Brain microvascular endothelial cell (primary cell): ENCODE data around the gene TMEM14C.

Source experiments
- DNase-seq: peaks from one replicate; pipeline ENCODE4 v3.0.0-alpha.2; 2020
- H3K27ac ChIP-seq: fragments of 250-450 bp; sonication (Bioruptor Pico); 2 replicates; pipeline ENCODE4 v1.5.1; 2020; ENCODE audit warnings: mild to moderate bottlenecking, moderate library complexity
- H3K27me3 ChIP-seq: fragments of 250-450 bp; sonication (Bioruptor Pico); replicated peaks from 2 replicates; pipeline ENCODE4 v1.5.1; 2020; ENCODE audit warnings: mild to moderate bottlenecking
- H3K36me3 ChIP-seq: fragments of 250-450 bp; sonication (Bioruptor Pico); replicated peaks from 2 replicates; pipeline ENCODE4 v1.5.1; 2020; ENCODE audit warnings: mild to moderate bottlenecking
- H3K4me3 ChIP-seq: 2 replicates; pipeline ENCODE4 v1.5.1; 2011; ENCODE audit warnings: low read depth, mild to moderate bottlenecking, control low read depth, low read length, moderate library complexity
- in situ Hi-C: cut with HindIII; loops from 2 replicates; pipeline ENCODE4 v1.10.0; 2017; ENCODE audit warnings: low sequenced_read_pairs, low pct_ligation_motif_present
- TF ChIP-seq, protein P1 (sequence below): IDR thresholded peaks from 2 replicates; pipeline ENCODE4 v1.5.1; 2011; ENCODE audit warnings: low read depth, mild to moderate bottlenecking, moderate library complexity, low read length, control low read depth, inconsistent platforms; ENCODE audit errors: missing control alignments

The TMEM14C gene

DNA sequence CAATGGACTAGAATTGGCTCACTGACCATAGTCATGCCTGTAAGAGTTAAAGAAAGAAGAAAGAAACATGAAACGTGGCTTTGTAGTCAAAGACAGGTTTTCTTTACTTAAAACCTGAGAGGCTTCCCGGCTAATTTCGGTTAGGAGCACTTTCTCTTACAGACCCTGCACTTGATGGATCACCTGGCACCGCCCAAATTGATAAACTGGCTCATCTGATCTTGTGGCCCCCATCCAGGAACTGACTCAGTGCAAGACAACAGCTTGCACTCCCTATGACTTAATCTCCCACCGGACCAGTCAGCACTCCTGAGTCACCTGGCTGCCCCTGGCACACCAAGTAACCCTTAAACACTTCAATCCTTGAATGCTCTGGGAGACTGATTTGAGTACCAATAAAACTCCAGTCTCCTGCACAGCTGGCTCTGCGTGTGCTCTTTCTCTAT, 37.0 kb downstream of the TMEM14C start:
- TF ChIP-seq, protein P1, sequence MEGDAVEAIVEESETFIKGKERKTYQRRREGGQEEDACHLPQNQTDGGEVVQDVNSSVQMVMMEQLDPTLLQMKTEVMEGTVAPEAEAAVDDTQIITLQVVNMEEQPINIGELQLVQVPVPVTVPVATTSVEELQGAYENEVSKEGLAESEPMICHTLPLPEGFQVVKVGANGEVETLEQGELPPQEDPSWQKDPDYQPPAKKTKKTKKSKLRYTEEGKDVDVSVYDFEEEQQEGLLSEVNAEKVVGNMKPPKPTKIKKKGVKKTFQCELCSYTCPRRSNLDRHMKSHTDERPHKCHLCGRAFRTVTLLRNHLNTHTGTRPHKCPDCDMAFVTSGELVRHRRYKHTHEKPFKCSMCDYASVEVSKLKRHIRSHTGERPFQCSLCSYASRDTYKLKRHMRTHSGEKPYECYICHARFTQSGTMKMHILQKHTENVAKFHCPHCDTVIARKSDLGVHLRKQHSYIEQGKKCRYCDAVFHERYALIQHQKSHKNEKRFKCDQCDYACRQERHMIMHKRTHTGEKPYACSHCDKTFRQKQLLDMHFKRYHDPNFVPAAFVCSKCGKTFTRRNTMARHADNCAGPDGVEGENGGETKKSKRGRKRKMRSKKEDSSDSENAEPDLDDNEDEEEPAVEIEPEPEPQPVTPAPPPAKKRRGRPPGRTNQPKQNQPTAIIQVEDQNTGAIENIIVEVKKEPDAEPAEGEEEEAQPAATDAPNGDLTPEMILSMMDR, result no peak
- in situ Hi-C loops, result no loop called here
- Histone ChIP-seq H3K27ac (peak overlapping the region; percentile 41), H3K4me3 (no peak overlapping the region), H3K27me3 (no peaks in the 10 kb centered on the region), H3K36me3 (peaks cover 5% of the 10 kb centered on the region)
- peak; percentile 63 for DNase-seq

DNA sequence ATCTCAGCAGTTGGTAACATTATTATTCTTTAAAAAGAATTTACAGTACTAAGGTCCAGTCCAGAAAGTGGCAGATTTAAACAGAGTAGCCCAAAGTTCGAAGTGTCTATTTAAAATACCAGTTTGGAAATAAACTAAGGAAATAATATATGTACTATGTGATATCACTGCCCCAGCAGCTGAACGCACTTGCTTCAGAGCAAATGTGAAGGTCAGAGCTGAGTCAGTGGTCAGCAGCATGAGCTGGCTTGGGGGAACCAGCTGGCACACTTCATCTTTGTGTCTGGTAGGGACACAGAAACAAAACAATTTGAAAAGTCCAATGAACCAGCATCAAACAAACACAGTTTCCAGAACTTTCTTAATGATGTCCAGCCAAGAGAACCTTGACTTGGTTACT, 40.1 kb downstream of the TMEM14C start:
- TF ChIP-seq, protein P1, result no peak
- Histone ChIP-seq H3K27ac (no peak overlapping the region), H3K27me3 (no peaks in the 10 kb centered on the region), H3K4me3 (no peak overlapping the region), H3K36me3 (no peaks in the 10 kb centered on the region)
- in situ Hi-C loops, result no loop called here
- no peak for DNase-seq

DNA sequence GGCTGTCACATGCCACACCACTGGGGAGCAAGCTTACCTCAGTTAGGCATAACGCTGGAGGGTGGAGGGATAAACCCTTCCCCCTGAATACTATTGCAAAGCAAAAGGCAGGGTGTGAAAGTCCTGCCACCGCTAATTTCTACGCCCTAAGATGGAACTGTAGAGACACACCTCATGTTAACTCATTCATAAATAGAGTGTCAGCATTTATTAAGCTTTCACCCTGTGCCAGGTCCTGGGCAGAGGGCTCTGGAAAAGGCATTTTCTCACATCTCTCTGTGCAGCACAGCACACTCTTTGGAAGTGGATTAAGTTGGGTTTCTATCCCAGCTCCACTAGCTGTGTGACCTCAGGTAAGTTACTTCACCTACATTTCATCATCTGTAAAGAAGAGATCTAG, 46.5 kb downstream of the TMEM14C start:
- Histone ChIP-seq H3K27me3 (no peaks in the 10 kb centered on the region), H3K4me3 (no peak overlapping the region), H3K36me3 (no peaks in the 10 kb centered on the region), H3K27ac (no peak overlapping the region)
- DNase-seq, result no peak
- TF ChIP-seq, protein P1, result no peak
- in situ Hi-C loops, result no loop called here

DNA sequence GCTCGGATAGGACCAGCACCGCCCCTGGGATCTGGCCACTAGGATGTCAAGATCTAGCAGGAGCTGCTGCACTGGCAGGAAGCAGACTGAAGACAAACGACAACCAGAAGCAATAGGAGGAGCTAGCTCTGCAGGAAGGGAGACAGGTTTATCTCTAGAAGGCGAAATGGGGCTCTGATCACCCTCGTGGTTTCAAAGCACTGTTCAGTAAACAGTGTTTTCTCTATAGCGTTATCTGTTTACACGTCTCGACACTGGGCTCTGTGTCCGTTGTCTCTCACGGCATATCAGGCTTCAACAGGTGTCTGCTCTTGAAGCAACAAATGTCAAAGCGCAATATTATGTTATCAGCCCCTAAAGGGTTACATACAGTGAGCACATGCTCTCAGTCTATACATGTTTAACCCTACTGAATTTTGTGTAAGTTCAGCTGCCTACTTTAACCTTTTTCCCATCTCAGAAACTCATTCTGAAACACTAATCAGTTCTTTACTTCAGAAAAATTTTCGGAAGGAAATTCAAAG, 48.6 kb downstream of the TMEM14C start:
- no peak overlapping the region for H3K4me3 ChIP-seq
- no peaks in the 10 kb centered on the region for H3K36me3 ChIP-seq
- DNase-seq, result no peak
- no peak overlapping the region for H3K27ac ChIP-seq
- no peaks in the 10 kb centered on the region for H3K27me3 ChIP-seq
- TF ChIP-seq, protein P1, result no peak
- in situ Hi-C loops, result no loop called here

DNA sequence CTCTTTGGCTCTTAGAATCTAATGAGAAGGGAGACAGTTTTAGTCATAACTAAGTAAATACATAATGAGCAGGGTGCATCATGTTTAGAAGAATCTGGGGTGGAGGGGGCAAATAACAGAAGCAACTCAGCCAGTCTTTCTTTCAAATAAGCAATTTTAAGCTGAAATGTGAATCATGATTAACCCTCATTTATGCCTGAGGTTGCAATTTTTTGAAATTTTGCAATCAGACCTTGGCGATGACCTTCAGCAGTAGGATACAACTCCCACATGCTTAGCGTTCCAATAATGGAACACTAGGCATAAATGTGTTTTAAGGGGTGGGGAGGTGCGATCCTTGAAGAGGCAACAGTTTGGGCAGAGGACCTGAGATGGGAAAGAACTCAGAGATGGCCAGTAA, 55.4 kb downstream of the TMEM14C start:
- H3K27me3 ChIP-seq, result no peaks in the 10 kb centered on the region
- TF ChIP-seq, protein P1, result no peak
- in situ Hi-C loops, result no loop called here
- H3K4me3 ChIP-seq, result no peak overlapping the region
- H3K36me3 ChIP-seq, result no peaks in the 10 kb centered on the region
- no peak for DNase-seq
- no peak overlapping the region for H3K27ac ChIP-seq

DNA sequence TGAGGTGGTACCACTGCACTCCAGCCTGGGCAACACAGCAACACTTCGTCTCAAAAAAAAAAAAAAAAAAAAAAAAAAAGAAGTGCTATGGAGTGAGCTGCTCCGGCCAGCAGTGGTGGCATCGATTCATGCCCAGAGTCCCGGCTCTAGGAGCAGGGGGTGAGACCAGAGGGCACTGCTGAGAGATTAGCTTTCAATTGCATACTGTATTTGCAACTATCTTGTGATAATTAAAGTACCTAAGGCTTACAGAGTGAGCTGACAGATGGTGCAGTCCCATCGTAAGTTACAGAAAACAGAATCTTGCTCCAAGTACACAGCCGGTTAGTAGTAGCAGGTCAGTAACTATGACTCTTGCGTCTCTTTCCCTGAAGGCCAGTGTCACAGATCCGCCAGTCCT, 56.2 kb downstream of the TMEM14C start:
- Histone ChIP-seq H3K27me3 (no peaks in the 10 kb centered on the region), H3K36me3 (no peaks in the 10 kb centered on the region), H3K27ac (no peak overlapping the region), H3K4me3 (no peak overlapping the region)
- TF ChIP-seq, protein P1, result no peak
- DNase-seq, result no peak
- in situ Hi-C loops, result no loop called here
